Left renal cortex interstitium (tissue), 4 donors: ENCODE measurements around the gene RFT1. TPM values are rescaled to one million over a fixed set of nuclear protein-coding genes. Genes with fewer than 3 reads are reported as not detected.
"Not testable (repeated sequence)": the region's sequence is repeated elsewhere in the genome, so short reads cannot be mapped to it uniquely, and the experiment has no call there.

ENCODE experiments used
- DNase-seq, 4 donors: peaks; one replicate each; pipeline ENCODE4 v3.0.0-alpha.2; 2013; ENCODE audit warnings: low read depth in 4 of 4, low spot score in 2 of 4, missing footprints in 1 of 4
- polyA plus RNA-seq, 4 donors: library from polyadenylated mRNA; unstranded; fragments of 120-200 nt; gene quantifications; one replicate each; pipeline ENCODE4 v1.2.1, GENCODE V29; 2013; ENCODE audit not compliant: insufficient read length in 4 of 4

The RFT1 gene
- polyA plus RNA-seq, 4 donors = 25.4 to 30.9 (median 26.0) TPM

DNA sequence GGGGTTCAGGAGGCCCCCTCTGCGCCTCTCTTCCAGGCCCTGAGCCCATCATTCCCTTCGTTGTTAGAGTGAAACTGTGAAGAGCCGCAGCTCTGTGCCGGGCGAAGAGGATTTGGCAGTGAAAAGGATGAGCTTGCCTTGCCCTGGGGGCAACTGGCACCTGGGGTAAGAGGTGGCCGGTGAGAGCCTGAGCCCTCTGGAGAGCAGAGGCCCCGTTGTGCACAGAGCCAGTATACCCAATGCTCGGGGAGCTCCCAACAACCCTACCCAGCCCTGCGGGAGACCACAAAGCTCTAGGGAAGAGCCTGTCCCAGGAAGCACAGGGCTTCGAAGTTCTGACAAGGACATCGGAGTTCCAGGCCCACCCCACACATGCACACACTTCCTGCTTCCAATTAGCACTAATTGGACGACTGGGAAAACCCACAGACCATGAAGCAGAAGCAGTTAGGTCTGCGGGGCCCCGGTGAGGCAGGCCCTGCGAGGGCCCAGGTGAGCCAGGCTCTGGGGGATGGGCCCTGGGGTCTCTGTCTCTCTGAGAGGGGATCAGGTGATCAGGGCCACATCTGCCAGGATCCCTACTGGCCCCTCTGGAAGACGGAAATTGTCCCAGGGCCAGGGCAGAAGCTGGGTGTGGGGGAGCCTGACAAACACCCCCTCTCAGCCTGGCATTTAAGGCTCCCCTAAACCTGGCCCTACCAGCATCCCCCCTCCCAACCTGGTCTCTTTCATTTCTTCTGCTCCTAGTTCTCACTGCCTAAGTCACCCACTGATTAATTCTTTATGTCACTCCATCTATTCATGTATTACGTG, 56.5 kb downstream of the RFT1 start:
- no peak for DNase-seq

GRCh38 chr3:53072653-53073552, 57.3 kb downstream of the RFT1 start:
- peak in 3 of 4 donors; percentile 45 to 64 (median 52) for DNase-seq

DNA sequence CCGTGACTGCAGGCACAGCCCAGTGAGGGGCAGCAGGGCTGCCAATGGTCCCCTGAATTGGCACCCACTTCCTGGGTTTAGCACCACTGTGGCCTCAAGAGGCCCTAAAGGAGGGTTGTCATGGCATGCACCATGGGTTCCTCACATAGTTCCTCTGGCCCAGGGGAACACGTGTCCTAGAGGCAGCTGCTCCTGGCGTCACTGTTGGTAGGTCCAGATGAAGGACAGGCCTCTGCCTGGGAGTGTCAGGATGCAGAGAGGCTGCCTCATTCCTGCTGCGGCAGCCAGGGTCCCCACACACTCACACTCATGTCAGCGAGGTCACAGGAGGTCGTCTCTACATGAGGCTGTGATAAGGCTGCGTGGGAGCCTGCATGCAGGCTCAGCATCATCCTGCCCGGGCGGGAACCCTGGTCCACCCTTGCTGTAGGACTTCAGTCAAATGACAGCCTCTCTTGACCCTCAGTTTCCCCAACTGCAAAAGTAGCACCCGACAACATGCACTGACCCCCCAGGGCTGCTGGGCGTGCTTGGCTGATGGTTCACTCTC, 58.3 kb downstream of the RFT1 start:
- no peak for DNase-seq

- no peak for DNase-seq
These were observed 60.7 kb downstream of the RFT1 start for GRCh38 chr3:53069422-53070068.

- DNase-seq = no peak
These were observed 62.1 kb downstream of the RFT1 start for GRCh38 chr3:53068176-53068575.

- DNase-seq = no peak
These were observed 62.7 kb downstream of the RFT1 start for GRCh38 chr3:53067567-53067966.

GRCh38 chr3:53065841-53066480, 64.3 kb downstream of the RFT1 start:
- no peak for DNase-seq

GRCh38 chr3:53062905-53063304, 67.3 kb downstream of the RFT1 start:
- no peak for DNase-seq

GRCh38 chr3:53056442-53056841, 73.8 kb downstream of the RFT1 start:
- DNase-seq = no peak

- DNase-seq = not testable (repeated sequence)
These were observed 76.0 kb downstream of the RFT1 start for GRCh38 chr3:53054233-53054632.

- DNase-seq = no peak
These were observed 78.3 kb downstream of the RFT1 start for GRCh38 chr3:53051929-53052328.

DNA sequence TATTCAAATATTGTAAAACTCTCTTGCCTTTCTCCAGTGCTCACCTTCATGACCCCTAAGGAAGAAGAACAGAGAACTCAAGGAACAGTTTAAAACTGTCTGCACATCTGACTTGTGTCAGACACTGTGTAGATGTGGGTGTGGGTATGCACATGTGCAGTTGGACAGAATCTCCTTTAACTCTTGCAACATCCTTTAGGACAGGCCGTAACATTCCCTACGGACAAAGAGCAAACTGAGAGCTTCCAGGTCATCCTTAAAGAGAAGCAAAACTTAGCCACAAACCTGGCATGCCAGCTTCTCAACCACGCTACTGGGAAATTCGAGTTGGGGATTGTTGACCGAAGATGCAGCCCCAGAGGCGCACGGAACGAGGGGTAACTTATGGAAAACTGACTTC, 80.2 kb downstream of the RFT1 start:
- DNase-seq = no peak

- DNase-seq = peak in 1 of 4 donors; percentile 41
These were observed 83.8 kb downstream of the RFT1 start for GRCh38 chr3:53046171-53047170.

- peak in 1 of 4 donors; percentile 54 for DNase-seq
These were observed 84.6 kb downstream of the RFT1 start, which contains the start of gene SFMBT1 for GRCh38 chr3:53045518-53046170. TSS of gene SFMBT1 (minus strand) at chr3:53046073. CDS start at chr3:52969128, 76,945 bp downstream.

DNA sequence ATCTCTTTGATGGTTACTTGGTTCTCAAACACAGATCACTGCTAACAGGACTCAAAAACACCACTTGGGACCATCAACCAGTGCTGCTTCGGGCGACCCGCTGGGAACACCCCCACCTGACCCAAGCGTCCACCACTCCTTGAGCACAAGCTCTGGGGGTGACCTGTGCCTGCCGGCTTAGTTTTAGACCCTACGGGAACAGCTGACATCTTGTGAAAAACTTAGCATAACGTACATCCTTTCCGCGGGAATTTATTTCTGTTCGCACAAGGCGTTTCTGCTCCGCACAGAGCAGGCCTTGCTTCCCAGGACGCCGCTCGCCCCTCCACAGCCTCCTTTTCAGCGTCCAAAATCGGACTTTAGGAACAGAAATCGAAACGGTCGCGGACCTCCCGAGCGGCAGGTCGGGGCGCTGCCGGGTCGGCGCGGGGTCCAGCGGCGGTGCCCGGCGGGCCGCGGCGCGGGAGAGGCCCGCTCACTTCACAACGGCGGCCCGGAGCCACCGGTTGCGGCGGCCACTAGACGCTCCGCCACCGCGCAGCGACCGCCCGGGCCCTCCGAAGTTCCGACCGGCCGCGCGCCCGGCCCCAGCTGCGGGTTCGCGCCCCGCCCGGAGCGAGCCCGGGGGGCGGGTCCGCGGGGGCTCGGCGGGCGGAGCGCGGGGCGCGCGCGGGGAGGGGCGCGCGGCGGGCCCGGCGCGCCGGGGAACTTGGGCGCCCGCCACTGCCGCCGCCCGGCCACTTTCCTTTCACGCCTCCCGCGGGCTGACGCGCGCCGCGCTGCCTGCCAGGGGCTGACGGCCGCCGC, 85.3 kb downstream of the RFT1 start:
- DNase-seq = peak in 1 of 4 donors; percentile 34

DNA sequence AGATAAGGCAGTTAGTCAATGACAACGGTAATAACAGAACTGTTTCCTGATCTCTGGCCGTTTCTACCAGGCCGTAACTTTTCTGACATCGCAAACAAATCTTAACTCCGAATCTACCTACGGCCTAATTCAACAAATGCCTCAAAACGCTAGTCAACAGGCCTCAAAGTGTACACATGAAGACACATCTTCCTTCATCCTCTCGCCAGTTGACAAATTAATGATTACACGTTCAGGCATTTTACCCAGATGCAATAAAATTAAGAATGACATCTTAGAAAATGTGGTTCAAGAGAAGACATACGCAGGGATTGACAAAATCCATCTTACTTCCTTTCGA, 85.9 kb downstream of the RFT1 start:
- no peak for DNase-seq

DNA sequence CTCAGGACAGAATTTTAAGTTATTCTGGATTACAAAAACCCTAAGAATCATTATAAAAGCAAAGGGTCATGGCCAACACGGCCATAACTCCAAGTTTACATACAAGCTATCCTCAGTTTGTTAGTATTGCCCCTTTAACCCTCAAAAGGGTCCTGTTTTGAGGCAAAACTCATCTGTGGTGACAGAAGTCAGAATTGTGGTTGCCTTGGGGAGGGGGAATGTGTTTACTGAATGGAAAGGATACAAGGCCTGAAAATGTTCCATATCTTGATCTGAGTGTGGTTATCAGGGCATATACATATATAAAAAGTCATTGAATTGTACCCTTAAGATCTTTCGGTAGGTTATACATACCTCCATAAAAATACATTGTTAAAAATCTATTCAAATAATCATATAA, 86.5 kb downstream of the RFT1 start:
- DNase-seq = no peak

- no peak for DNase-seq
These were observed 87.6 kb downstream of the RFT1 start for GRCh38 chr3:53042651-53043050.
